ENCODE measurements around the gene PPP2R5C. TPM values are rescaled to one million over a fixed set of nuclear protein-coding genes. Genes with fewer than 3 reads are reported as not detected.

The PPP2R5C gene
- total RNA-seq, 1 donor from 2014 or later, result 71.5 TPM

- Mint-ChIP-seq H3K9me3 (ENCODE audit: unreplicated experiment) (no peaks in the 10 kb centered on the region), H3K27me3 (ENCODE audit: unreplicated experiment) (peaks cover 2% of the 10 kb centered on the region), H3K27ac (ENCODE audit: unreplicated experiment) (no peak overlapping the region), H3K4me3 (ENCODE audit: unreplicated experiment) (no peak overlapping the region), H3K36me3 (ENCODE audit: low read depth, unreplicated experiment) (peaks cover 8% of the 10 kb centered on the region), H3K4me1 (ENCODE audit: unreplicated experiment) (no peaks in the 10 kb centered on the region)
- no peak for TF ChIP-seq CTCF (IDR thresholded peaks at IDR 0.05; ENCODE audit: unreplicated experiment)
- DNase-seq (ENCODE audit: low spot score), result no peak
These were observed 101.2 kb downstream of the PPP2R5C start for GRCh38 chr14:101862711-101863110.

- no peak overlapping the region for H3K27ac Mint-ChIP-seq (ENCODE audit: unreplicated experiment)
- no peaks in the 10 kb centered on the region for H3K4me1 Mint-ChIP-seq (ENCODE audit: unreplicated experiment)
- no peak for TF ChIP-seq CTCF (IDR thresholded peaks at IDR 0.05; ENCODE audit: unreplicated experiment)
- H3K27me3 Mint-ChIP-seq (ENCODE audit: unreplicated experiment), result no peaks in the 10 kb centered on the region
- no peaks in the 10 kb centered on the region for H3K9me3 Mint-ChIP-seq (ENCODE audit: unreplicated experiment)
- no peak for DNase-seq (ENCODE audit: low spot score)
- H3K4me3 Mint-ChIP-seq (ENCODE audit: unreplicated experiment), result no peak overlapping the region
- peaks cover 8% of the 10 kb centered on the region for H3K36me3 Mint-ChIP-seq (ENCODE audit: low read depth, unreplicated experiment)
These were observed 103.8 kb downstream of the PPP2R5C start for GRCh38 chr14:101865288-101865687.

GRCh38 chr14:101867854-101868253 is 106.3 kb downstream of the PPP2R5C start:
- Mint-ChIP-seq H3K27ac (ENCODE audit: unreplicated experiment) (no peak overlapping the region), H3K4me1 (ENCODE audit: unreplicated experiment) (no peaks in the 10 kb centered on the region), H3K36me3 (ENCODE audit: low read depth, unreplicated experiment) (peaks cover 8% of the 10 kb centered on the region), H3K4me3 (ENCODE audit: unreplicated experiment) (no peak overlapping the region), H3K9me3 (ENCODE audit: unreplicated experiment) (no peaks in the 10 kb centered on the region), H3K27me3 (ENCODE audit: unreplicated experiment) (no peaks in the 10 kb centered on the region)
- no peak for DNase-seq (ENCODE audit: low spot score)
- no peak for TF ChIP-seq CTCF (IDR thresholded peaks at IDR 0.05; ENCODE audit: unreplicated experiment)

GRCh38 chr14:101869217-101869616 is 107.7 kb downstream of the PPP2R5C start:
- Mint-ChIP-seq H3K4me1 (ENCODE audit: unreplicated experiment) (no peaks in the 10 kb centered on the region), H3K36me3 (ENCODE audit: low read depth, unreplicated experiment) (peaks cover 8% of the 10 kb centered on the region), H3K27me3 (ENCODE audit: unreplicated experiment) (no peaks in the 10 kb centered on the region), H3K9me3 (ENCODE audit: unreplicated experiment) (no peaks in the 10 kb centered on the region), H3K27ac (ENCODE audit: unreplicated experiment) (no peak overlapping the region), H3K4me3 (ENCODE audit: unreplicated experiment) (no peak overlapping the region)
- no peak for TF ChIP-seq CTCF (IDR thresholded peaks at IDR 0.05; ENCODE audit: unreplicated experiment)
- no peak for DNase-seq (ENCODE audit: low spot score)

- Mint-ChIP-seq H3K27me3 (ENCODE audit: unreplicated experiment) (no peaks in the 10 kb centered on the region), H3K36me3 (ENCODE audit: low read depth, unreplicated experiment) (no peaks in the 10 kb centered on the region), H3K4me3 (ENCODE audit: unreplicated experiment) (no peak overlapping the region), H3K27ac (ENCODE audit: unreplicated experiment) (no peak overlapping the region), H3K4me1 (ENCODE audit: unreplicated experiment) (no peaks in the 10 kb centered on the region), H3K9me3 (ENCODE audit: unreplicated experiment) (no peaks in the 10 kb centered on the region)
- DNase-seq (ENCODE audit: low spot score), result no peak
- TF ChIP-seq CTCF (IDR thresholded peaks at IDR 0.05; ENCODE audit: unreplicated experiment), result no peak
These were observed 108.9 kb downstream of the PPP2R5C start for GRCh38 chr14:101870273-101870939.
